ENCODE data around the gene KCNJ4.
"Not testable (repeated sequence)": the region's sequence is repeated elsewhere in the genome, so short reads cannot be mapped to it uniquely, and the experiment has no call there.

Gene KCNJ4

GRCh38 chr22:38411016-38411415, 44.0 kb downstream of the KCNJ4 start:
- Mint-ChIP-seq H3K36me3 (no peaks in the 10 kb centered on the region), H3K27me3 (peaks cover 10% of the 10 kb centered on the region), H3K4me1 (peaks cover 4% of the 10 kb centered on the region), H3K9me3 (no peaks in the 10 kb centered on the region), H3K4me3 (no peak overlapping the region), H3K27ac (no peak overlapping the region)
- DNase-seq, result no peak
- CTCF ChIA-PET, result interaction anchor here (0.7 kb wide), 1 partner anchor 161 kb away, joined by 3 read pairs; no protein-coding TSS in a partner anchor

GRCh38 chr22:38409916-38410315, 45.1 kb downstream of the KCNJ4 start:
- H3K4me1 Mint-ChIP-seq, H3K36me3 Mint-ChIP-seq, H3K9me3 Mint-ChIP-seq, H3K27ac Mint-ChIP-seq, CTCF ChIA-PET, DNase-seq, H3K27me3 Mint-ChIP-seq, H3K4me3 Mint-ChIP-seq: not testable (repeated sequence)

GRCh38 chr22:38406617-38407016, 48.4 kb downstream of the KCNJ4 start:
- H3K4me1 Mint-ChIP-seq, result no peaks in the 10 kb centered on the region
- CTCF ChIA-PET, result no interaction called here
- H3K27me3 Mint-ChIP-seq, result peaks cover 30% of the 10 kb centered on the region
- H3K4me3 Mint-ChIP-seq, result no peak overlapping the region
- H3K27ac Mint-ChIP-seq, result no peak overlapping the region
- no peaks in the 10 kb centered on the region for H3K9me3 Mint-ChIP-seq
- DNase-seq, result no peak
- no peaks in the 10 kb centered on the region for H3K36me3 Mint-ChIP-seq

- no peak for DNase-seq
- peaks cover 5% of the 10 kb centered on the region for H3K4me1 Mint-ChIP-seq
- H3K27ac Mint-ChIP-seq, result no peak overlapping the region
- H3K9me3 Mint-ChIP-seq, result no peaks in the 10 kb centered on the region
- no peak overlapping the region for H3K4me3 Mint-ChIP-seq
- H3K27me3 Mint-ChIP-seq, result peaks cover 44% of the 10 kb centered on the region
- no peaks in the 10 kb centered on the region for H3K36me3 Mint-ChIP-seq
- CTCF ChIA-PET, result no interaction called here
These were observed 50.6 kb downstream of the KCNJ4 start for GRCh38 chr22:38404419-38404818.

- peaks cover 7% of the 10 kb centered on the region for H3K4me1 Mint-ChIP-seq
- no peak for DNase-seq
- no peak overlapping the region for H3K27ac Mint-ChIP-seq
- CTCF ChIA-PET, result no interaction called here
- no peaks in the 10 kb centered on the region for H3K36me3 Mint-ChIP-seq
- no peak overlapping the region for H3K4me3 Mint-ChIP-seq
- H3K27me3 Mint-ChIP-seq, result peaks cover 47% of the 10 kb centered on the region
- no peaks in the 10 kb centered on the region for H3K9me3 Mint-ChIP-seq
These were observed 51.2 kb downstream of the KCNJ4 start for GRCh38 chr22:38403812-38404211.

GRCh38 chr22:38402204-38402603, 52.8 kb downstream of the KCNJ4 start:
- CTCF ChIA-PET, result interaction anchor here (0.7 to 1.6 kb wide), 2 partner anchors 12 to 1835 kb away, joined by 3 to 7 read pairs; no protein-coding TSS in a partner anchor
- no peak overlapping the region for H3K27ac Mint-ChIP-seq
- H3K4me1 Mint-ChIP-seq, result peaks cover 10% of the 10 kb centered on the region
- no peaks in the 10 kb centered on the region for H3K9me3 Mint-ChIP-seq
- H3K27me3 Mint-ChIP-seq, result peaks cover 51% of the 10 kb centered on the region
- H3K4me3 Mint-ChIP-seq, result no peak overlapping the region
- no peak for DNase-seq
- no peaks in the 10 kb centered on the region for H3K36me3 Mint-ChIP-seq

- H3K27ac Mint-ChIP-seq, result no peak overlapping the region
- H3K36me3 Mint-ChIP-seq, result no peaks in the 10 kb centered on the region
- peaks cover 16% of the 10 kb centered on the region for H3K4me1 Mint-ChIP-seq
- H3K9me3 Mint-ChIP-seq, result no peaks in the 10 kb centered on the region
- CTCF ChIA-PET, result interaction anchor here (1.6 kb wide), 1 partner anchor 13 kb away, joined by 7 read pairs; no protein-coding TSS in a partner anchor
- H3K27me3 Mint-ChIP-seq, result peaks cover 54% of the 10 kb centered on the region
- no peak overlapping the region for H3K4me3 Mint-ChIP-seq
- no peak for DNase-seq
These were observed 53.5 kb downstream of the KCNJ4 start for GRCh38 chr22:38401336-38402084.

GRCh38 chr22:38400256-38400655, 54.7 kb downstream of the KCNJ4 start:
- H3K4me3 Mint-ChIP-seq, H3K9me3 Mint-ChIP-seq, DNase-seq, CTCF ChIA-PET, H3K27ac Mint-ChIP-seq, H3K36me3 Mint-ChIP-seq: not testable (repeated sequence)
- Mint-ChIP-seq H3K27me3 (peaks cover 54% of the 10 kb centered on the region), H3K4me1 (peaks cover 29% of the 10 kb centered on the region)

GRCh38 chr22:38398609-38399461, 56.2 kb downstream of the KCNJ4 start:
- peak; percentile 86 for DNase-seq
- peaks cover 39% of the 10 kb centered on the region for H3K4me1 Mint-ChIP-seq
- H3K27me3 Mint-ChIP-seq, result peaks cover 42% of the 10 kb centered on the region
- CTCF ChIA-PET, result interaction anchor here (0.6 kb wide), 1 partner anchor 283 kb away, joined by 3 read pairs; the partner anchor contains the start of gene TOMM22
- no peaks in the 10 kb centered on the region for H3K9me3 Mint-ChIP-seq
- H3K27ac Mint-ChIP-seq, result peak overlapping the region; percentile 68
- H3K4me3 Mint-ChIP-seq, result peak overlapping the region; percentile 83
- H3K36me3 Mint-ChIP-seq, result peaks cover 2% of the 10 kb centered on the region

GRCh38 chr22:38398181-38398608, 56.8 kb downstream of the KCNJ4 start:
- peak overlapping the region; percentile 83 for H3K4me3 Mint-ChIP-seq
- H3K4me1 Mint-ChIP-seq, result peaks cover 46% of the 10 kb centered on the region
- peak; percentile 72 for DNase-seq
- not testable (repeated sequence) for H3K36me3 Mint-ChIP-seq, H3K9me3 Mint-ChIP-seq
- H3K27ac Mint-ChIP-seq, result peak overlapping the region; percentile 58
- CTCF ChIA-PET, result interaction anchor here (0.6 kb wide), 1 partner anchor 284 kb away, joined by 3 read pairs; the partner anchor contains the start of gene TOMM22
- peaks cover 39% of the 10 kb centered on the region for H3K27me3 Mint-ChIP-seq

- peak overlapping the region; percentile 83 for H3K4me3 Mint-ChIP-seq
- H3K27me3 Mint-ChIP-seq, result peaks cover 32% of the 10 kb centered on the region
- CTCF ChIA-PET, result no interaction called here
- H3K9me3 Mint-ChIP-seq, result no peaks in the 10 kb centered on the region
- peaks cover 2% of the 10 kb centered on the region for H3K36me3 Mint-ChIP-seq
- peak; percentile 41 for DNase-seq
- H3K4me1 Mint-ChIP-seq, result peaks cover 53% of the 10 kb centered on the region
- peak overlapping the region; percentile 19 for H3K27ac Mint-ChIP-seq
These were observed 57.6 kb downstream of the KCNJ4 start for GRCh38 chr22:38397189-38398085.

GRCh38 chr22:38396440-38397069, 58.4 kb downstream of the KCNJ4 start:
- Mint-ChIP-seq H3K4me3 (peak overlapping the region; percentile 83), H3K27me3 (peaks cover 23% of the 10 kb centered on the region)
- CTCF ChIA-PET, result not testable (repeated sequence)

GRCh38 chr22:38395944-38396343, 59.1 kb downstream of the KCNJ4 start:
- Mint-ChIP-seq H3K4me3 (peak overlapping the region; percentile 83), H3K27ac (peak overlapping the region; percentile 62), H3K4me1 (peaks cover 53% of the 10 kb centered on the region), H3K27me3 (peaks cover 17% of the 10 kb centered on the region)
- DNase-seq, H3K36me3 Mint-ChIP-seq, H3K9me3 Mint-ChIP-seq, CTCF ChIA-PET: not testable (repeated sequence)

More at GRCh38 chr22:38396440-38397069, 58.4 kb downstream of the KCNJ4 start:
- H3K9me3 Mint-ChIP-seq, H3K36me3 Mint-ChIP-seq, DNase-seq, H3K27ac Mint-ChIP-seq: not testable (repeated sequence)
- peaks cover 53% of the 10 kb centered on the region for H3K4me1 Mint-ChIP-seq
